ENCODE results near the gene TTC39A.

TTC39A gene

DNA sequence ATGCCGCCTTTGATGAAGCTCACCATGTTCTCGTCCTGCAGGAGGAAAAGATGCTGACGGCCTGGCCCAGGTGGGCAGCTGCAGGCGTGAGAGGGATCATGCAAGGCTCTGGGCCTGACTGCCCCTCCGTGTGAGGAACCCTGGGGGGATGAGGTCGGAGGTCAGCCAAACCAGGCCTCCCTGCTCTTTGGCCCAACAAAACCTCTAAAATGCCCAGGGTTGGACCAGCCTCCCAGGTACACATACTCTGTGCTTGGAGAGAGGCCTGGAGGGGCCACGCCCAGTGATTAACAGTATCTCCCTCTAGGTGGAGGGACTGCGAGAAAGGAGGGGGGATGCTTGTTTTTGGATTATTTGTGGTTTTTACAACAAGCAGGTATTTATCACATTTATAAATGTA is 21.1 kb downstream of the TTC39A start:
- Histone ChIP-seq H3K4me1 (ENCODE audit: low read length) (no peaks in the 10 kb centered on the region), H3K79me2 (ENCODE audit: low read length) (no peaks in the 10 kb centered on the region), H3K9ac (ENCODE audit: low read length) (no peak overlapping the region), H3K4me3 (ENCODE audit: low read length) (no peak overlapping the region), H3K9me3 (replicated peaks; ENCODE audit: insufficient read depth, low read length) (no peaks in the 10 kb centered on the region), H2AFZ (ENCODE audit: low read length) (no peak overlapping the region), H3K27ac (ENCODE audit: low read length) (no peak overlapping the region), H4K20me1 (ENCODE audit: insufficient read depth, low read length) (no peaks in the 10 kb centered on the region), H3F3A (ENCODE audit: insufficient read depth, low read length) (no peaks in the 10 kb centered on the region), H3K36me3 (replicated peaks; ENCODE audit: insufficient read depth, low read length) (no peaks in the 10 kb centered on the region), H3K27me3 (replicated peaks; ENCODE audit: insufficient read depth, low read length) (no peaks in the 10 kb centered on the region), H3K4me2 (ENCODE audit: low read depth, low read length) (no peak overlapping the region), H3K9me2 (replicated peaks; ENCODE audit: insufficient read depth, low read length) (no peaks in the 10 kb centered on the region)
- DNase-seq, result no peak
- no peak for TF ChIP-seq EZH2phosphoT487 (IDR thresholded peaks at IDR 0.05; ENCODE audit: low read length)
- no peak for TF ChIP-seq EZH2 (optimal IDR thresholded peaks at IDR 0.05; ENCODE audit: low read depth, low read length)
- TF ChIP-seq, protein P1, sequence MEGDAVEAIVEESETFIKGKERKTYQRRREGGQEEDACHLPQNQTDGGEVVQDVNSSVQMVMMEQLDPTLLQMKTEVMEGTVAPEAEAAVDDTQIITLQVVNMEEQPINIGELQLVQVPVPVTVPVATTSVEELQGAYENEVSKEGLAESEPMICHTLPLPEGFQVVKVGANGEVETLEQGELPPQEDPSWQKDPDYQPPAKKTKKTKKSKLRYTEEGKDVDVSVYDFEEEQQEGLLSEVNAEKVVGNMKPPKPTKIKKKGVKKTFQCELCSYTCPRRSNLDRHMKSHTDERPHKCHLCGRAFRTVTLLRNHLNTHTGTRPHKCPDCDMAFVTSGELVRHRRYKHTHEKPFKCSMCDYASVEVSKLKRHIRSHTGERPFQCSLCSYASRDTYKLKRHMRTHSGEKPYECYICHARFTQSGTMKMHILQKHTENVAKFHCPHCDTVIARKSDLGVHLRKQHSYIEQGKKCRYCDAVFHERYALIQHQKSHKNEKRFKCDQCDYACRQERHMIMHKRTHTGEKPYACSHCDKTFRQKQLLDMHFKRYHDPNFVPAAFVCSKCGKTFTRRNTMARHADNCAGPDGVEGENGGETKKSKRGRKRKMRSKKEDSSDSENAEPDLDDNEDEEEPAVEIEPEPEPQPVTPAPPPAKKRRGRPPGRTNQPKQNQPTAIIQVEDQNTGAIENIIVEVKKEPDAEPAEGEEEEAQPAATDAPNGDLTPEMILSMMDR (IDR thresholded peaks at IDR 0.05; ENCODE audit: low read length), result no peak

DNA sequence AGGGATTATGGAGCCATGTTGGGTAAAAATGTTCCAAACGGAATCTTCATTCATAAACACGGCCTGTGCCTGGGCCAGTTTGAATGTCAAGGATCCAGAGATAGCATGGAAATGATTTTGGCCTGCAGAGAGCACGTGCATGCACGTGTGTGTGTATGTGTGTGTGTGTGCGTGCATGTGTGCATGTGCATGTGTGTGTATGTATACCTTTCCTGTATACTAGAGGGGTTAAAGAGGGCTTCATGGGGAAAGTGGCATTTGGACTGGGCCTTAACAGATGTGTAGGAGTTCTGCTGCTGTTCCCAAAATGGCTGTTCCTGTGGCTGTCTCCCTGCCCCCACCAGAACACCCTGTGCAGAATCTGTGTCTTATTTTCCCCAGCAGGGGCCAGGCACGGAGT is 21.7 kb downstream of the TTC39A start:
- TF ChIP-seq EZH2 (optimal IDR thresholded peaks at IDR 0.05; ENCODE audit: low read depth, low read length) (no peak), EZH2phosphoT487 (IDR thresholded peaks at IDR 0.05; ENCODE audit: low read length) (no peak)
- TF ChIP-seq, protein P1 (IDR thresholded peaks at IDR 0.05; ENCODE audit: low read length), result no peak
- Histone ChIP-seq H3F3A (ENCODE audit: insufficient read depth, low read length) (no peaks in the 10 kb centered on the region), H3K4me3 (ENCODE audit: low read length) (no peak overlapping the region), H4K20me1 (ENCODE audit: insufficient read depth, low read length) (no peaks in the 10 kb centered on the region), H3K9me2 (replicated peaks; ENCODE audit: insufficient read depth, low read length) (no peaks in the 10 kb centered on the region), H3K79me2 (ENCODE audit: low read length) (no peaks in the 10 kb centered on the region), H3K27ac (ENCODE audit: low read length) (no peak overlapping the region), H3K4me2 (ENCODE audit: low read depth, low read length) (no peak overlapping the region), H3K4me1 (ENCODE audit: low read length) (no peaks in the 10 kb centered on the region), H3K27me3 (replicated peaks; ENCODE audit: insufficient read depth, low read length) (no peaks in the 10 kb centered on the region), H3K9me3 (replicated peaks; ENCODE audit: insufficient read depth, low read length) (no peaks in the 10 kb centered on the region), H3K36me3 (replicated peaks; ENCODE audit: insufficient read depth, low read length) (no peaks in the 10 kb centered on the region), H3K9ac (ENCODE audit: low read length) (no peak overlapping the region), H2AFZ (ENCODE audit: low read length) (no peak overlapping the region)
- DNase-seq, result no peak

DNA sequence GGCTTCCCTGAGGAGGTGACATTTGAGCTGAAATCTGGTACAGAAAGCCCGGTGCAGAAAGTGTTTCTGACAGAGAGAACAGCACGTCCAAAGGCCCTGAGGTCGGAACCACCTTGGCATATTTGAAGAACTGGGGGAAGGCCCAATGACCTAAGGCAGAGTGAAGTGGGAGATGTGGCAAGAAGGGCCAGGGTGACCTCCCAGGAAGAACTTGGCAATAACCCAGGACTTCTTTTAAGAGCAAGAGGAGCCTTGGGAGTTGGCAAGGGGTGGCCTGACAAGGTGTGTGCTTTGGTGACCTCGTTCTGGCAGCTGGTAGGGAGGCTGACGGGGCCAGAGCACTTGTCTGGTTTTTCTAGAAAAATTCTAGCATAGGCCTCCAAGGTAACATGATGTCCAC is 23.4 kb downstream of the TTC39A start:
- no peak overlapping the region for H3K4me3 ChIP-seq (ENCODE audit: low read length)
- H4K20me1 ChIP-seq (ENCODE audit: insufficient read depth, low read length), result no peaks in the 10 kb centered on the region
- TF ChIP-seq EZH2phosphoT487 (IDR thresholded peaks at IDR 0.05; ENCODE audit: low read length) (no peak), EZH2 (optimal IDR thresholded peaks at IDR 0.05; ENCODE audit: low read depth, low read length) (no peak)
- TF ChIP-seq, protein P1 (IDR thresholded peaks at IDR 0.05; ENCODE audit: low read length), result no peak
- no peak overlapping the region for H2AFZ ChIP-seq (ENCODE audit: low read length)
- DNase-seq, result no peak
- no peaks in the 10 kb centered on the region for H3K36me3 ChIP-seq (replicated peaks; ENCODE audit: insufficient read depth, low read length)
- no peak overlapping the region for H3K4me2 ChIP-seq (ENCODE audit: low read depth, low read length)
- H3F3A ChIP-seq (ENCODE audit: insufficient read depth, low read length), result no peaks in the 10 kb centered on the region
- H3K27me3 ChIP-seq (replicated peaks; ENCODE audit: insufficient read depth, low read length), result no peaks in the 10 kb centered on the region
- no peaks in the 10 kb centered on the region for H3K4me1 ChIP-seq (ENCODE audit: low read length)
- no peaks in the 10 kb centered on the region for H3K9me2 ChIP-seq (replicated peaks; ENCODE audit: insufficient read depth, low read length)
- H3K27ac ChIP-seq (ENCODE audit: low read length), result no peak overlapping the region
- H3K9ac ChIP-seq (ENCODE audit: low read length), result no peak overlapping the region
- no peaks in the 10 kb centered on the region for H3K9me3 ChIP-seq (replicated peaks; ENCODE audit: insufficient read depth, low read length)
- no peaks in the 10 kb centered on the region for H3K79me2 ChIP-seq (ENCODE audit: low read length)

All from MM.1S (cell line).